Hepatocyte (in vitro differentiated cells): ENCODE measurements around the gene LRRC27. TPM values are rescaled to one million over a fixed set of nuclear protein-coding genes. Genes with fewer than 3 reads are reported as not detected.

ENCODE experiments used
- DNase-seq: peaks from one replicate; pipeline ENCODE4 v3.0.0-alpha.2; 2016; ENCODE audit warnings: low spot score
- H2AFZ ChIP-seq: fragments of 200-600 bp; sonication (generic); 2 replicates; pipeline ENCODE4 v1.6.0; 2016; ENCODE audit warnings: antibody characterized with exemption, mild to moderate bottlenecking
- H3K27ac ChIP-seq: fragments of 200-600 bp; sonication (generic); 2 replicates; pipeline ENCODE4 v1.5.1; 2016; ENCODE audit warnings: mild to moderate bottlenecking
- H3K27me3 ChIP-seq: fragments of 200-600 bp; sonication (generic); 2 replicates; pipeline ENCODE4 v1.6.1; 2016
- H3K36me3 ChIP-seq: fragments of 200-600 bp; sonication (generic); replicated peaks from 2 replicates; pipeline ENCODE4 v1.5.1; 2016; ENCODE audit warnings: low read depth; ENCODE audit not compliant: insufficient read depth
- H3K4me1 ChIP-seq: fragments of 200-600 bp; sonication (generic); 2 replicates; pipeline ENCODE4 v1.5.1; 2016; ENCODE audit warnings: mild to moderate bottlenecking, moderate library complexity; ENCODE audit not compliant: insufficient read depth
- H3K4me2 ChIP-seq: fragments of 200-600 bp; sonication (generic); 2 replicates; pipeline ENCODE4 v1.6.0; 2016
- H3K4me3 ChIP-seq: fragments of 200-600 bp; sonication (generic); 2 replicates; pipeline ENCODE4 v1.5.1; 2016; ENCODE audit warnings: mild to moderate bottlenecking
- H3K79me2 ChIP-seq: fragments of 200-600 bp; sonication (generic); 2 replicates; pipeline ENCODE4 v1.6.0; 2017; ENCODE audit warnings: mild to moderate bottlenecking
- H3K9me2 ChIP-seq: fragments of 200-600 bp; sonication (generic); replicated peaks from 2 replicates; pipeline ENCODE4 v1.6.0; 2017; ENCODE audit warnings: mild to moderate bottlenecking; ENCODE audit not compliant: insufficient read depth
- H3K9me3 ChIP-seq: fragments of 200-600 bp; sonication (generic); 2 replicates; pipeline ENCODE4 v1.5.1; 2016; ENCODE audit warnings: low read depth, mild to moderate bottlenecking
- H4K20me1 ChIP-seq: fragments of 200-600 bp; sonication (generic); 2 replicates; pipeline ENCODE4 v1.6.0; 2016; ENCODE audit warnings: mild to moderate bottlenecking; ENCODE audit not compliant: insufficient read depth, poor library complexity, severe bottlenecking
- CTCF ChIP-seq: fragments of 200-600 bp; sonication (generic); IDR thresholded peaks from 2 replicates; pipeline ENCODE4 v1.5.1; 2016; ENCODE audit warnings: antibody characterized with exemption, mild to moderate bottlenecking; ENCODE audit not compliant: poor library complexity
- EZH2 ChIP-seq: fragments of 200-600 bp; sonication (generic); IDR thresholded peaks from 2 replicates; pipeline ENCODE4 v1.6.1; 2016; ENCODE audit warnings: antibody characterized with exemption, mild to moderate bottlenecking, borderline replicate concordance
- EZH2phosphoT487 ChIP-seq: fragments of 200-600 bp; sonication (generic); IDR thresholded peaks from one replicate; pipeline ENCODE4 v1.6.1; 2018; ENCODE audit warnings: antibody characterized with exemption, mild to moderate bottlenecking, low read depth, moderate library complexity; ENCODE audit not compliant: unreplicated experiment, severe bottlenecking
- WGBS: methylation state at CpG from one replicate; pipeline ENCODE4 v1.1.6; 2016; ENCODE audit warnings: low lambda C conversion rate; ENCODE audit errors: missing lambda C conversion rate; 5-methylcytosine and 5-hydroxymethylcytosine counted together
- polyA plus RNA-seq: library from polyadenylated mRNA; unstranded; fragments of >200 nt; fragmentation: Nextera tagmentation; extraction: Ambion mirVana; gene quantifications from 2 replicates; pipeline ENCODE4 v1.2.1, GENCODE V29; 2016
- total RNA-seq: library from RNA; depleted of rRNA; stranded (reverse); fragments of >200 nt; gene quantifications from 2 replicates; pipeline ENCODE4 v1.2.3, GENCODE V29; 2014

The LRRC27 gene
- total and polyA plus RNA-seq, 2 experiments from 2014 or later = 7.5 to 8.3 TPM

DNA sequence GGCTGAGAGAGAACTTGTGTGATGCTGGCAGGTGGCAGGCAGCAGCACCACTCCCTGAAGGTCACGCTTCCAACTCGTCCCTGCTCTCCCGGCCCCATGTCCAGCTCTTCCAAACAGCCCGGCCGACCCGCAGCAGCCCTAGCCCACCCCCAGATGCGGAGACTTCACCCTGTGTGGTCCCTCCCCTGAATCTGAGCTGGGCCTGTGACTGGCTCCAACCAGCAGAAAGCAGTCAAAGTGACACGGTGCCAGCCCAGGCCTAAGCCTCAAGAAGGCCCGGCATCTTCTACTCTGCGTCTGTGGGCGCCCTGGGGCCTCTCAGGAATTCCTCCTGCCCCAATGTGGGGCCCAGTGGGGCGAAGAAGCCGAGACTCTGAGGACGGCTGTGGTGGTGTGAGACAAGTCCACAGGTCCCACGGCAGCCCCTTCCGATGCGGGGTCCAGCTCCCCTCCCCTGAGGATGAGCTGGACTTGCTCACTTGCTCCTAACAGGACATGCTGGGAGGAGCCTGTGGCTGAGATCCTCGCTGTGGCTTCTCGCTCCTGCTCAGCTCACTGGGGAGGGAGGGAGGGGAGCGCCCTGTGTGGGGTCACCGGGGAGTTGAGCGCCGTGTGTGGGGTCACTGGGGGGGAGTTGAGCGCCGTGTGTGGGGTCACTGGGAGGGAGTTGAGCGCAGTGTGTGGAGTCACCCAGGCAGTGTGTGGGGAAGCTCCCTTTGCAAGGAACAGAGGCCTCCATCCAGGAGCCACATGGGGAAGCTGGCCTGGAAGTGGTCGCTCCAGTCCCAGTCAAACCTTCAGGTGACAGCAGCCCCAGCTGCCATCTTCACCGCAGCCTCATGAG is 33.7 kb upstream of the LRRC27 start:
- TF ChIP-seq EZH2phosphoT487 (no peak), CTCF (no peak), EZH2 (no peak)
- H3K9me3 ChIP-seq = no peaks in the 10 kb centered on the region
- no peaks in the 10 kb centered on the region for H4K20me1 ChIP-seq
- H3K27me3 ChIP-seq = peaks cover 2% of the 10 kb centered on the region
- no peak for DNase-seq
- H3K36me3 ChIP-seq = no peaks in the 10 kb centered on the region
- no peaks in the 10 kb centered on the region for H3K9me2 ChIP-seq
- H3K4me3 ChIP-seq = no peak overlapping the region
- no peak overlapping the region for H2AFZ ChIP-seq
- no peak overlapping the region for H3K4me2 ChIP-seq
- no peaks in the 10 kb centered on the region for H3K79me2 ChIP-seq
- WGBS = 74% methylated on average over 23 of the region's 28 CpGs
- H3K27ac ChIP-seq = no peak overlapping the region
- no peaks in the 10 kb centered on the region for H3K4me1 ChIP-seq

GRCh38 chr10:132299371-132300336 is 32.3 kb upstream of the LRRC27 start:
- 88% methylated on average over 34 of the region's 34 CpGs for WGBS
- no peak overlapping the region for H3K4me3 ChIP-seq
- no peaks in the 10 kb centered on the region for H3K4me1 ChIP-seq
- H3K36me3 ChIP-seq = no peaks in the 10 kb centered on the region
- no peaks in the 10 kb centered on the region for H4K20me1 ChIP-seq
- DNase-seq = no peak
- H3K79me2 ChIP-seq = no peaks in the 10 kb centered on the region
- no peak overlapping the region for H3K4me2 ChIP-seq
- H3K27me3 ChIP-seq = peaks cover 11% of the 10 kb centered on the region
- TF ChIP-seq EZH2phosphoT487 (no peak), EZH2 (no peak), CTCF (no peak)
- H2AFZ ChIP-seq = no peak overlapping the region
- no peaks in the 10 kb centered on the region for H3K9me2 ChIP-seq
- no peak overlapping the region for H3K27ac ChIP-seq
- H3K9me3 ChIP-seq = no peaks in the 10 kb centered on the region

- H4K20me1 ChIP-seq = no peaks in the 10 kb centered on the region
- no peaks in the 10 kb centered on the region for H3K4me1 ChIP-seq
- H3K36me3 ChIP-seq = no peaks in the 10 kb centered on the region
- DNase-seq = no peak
- H3K4me3 ChIP-seq = no peak overlapping the region
- H3K4me2 ChIP-seq = no peak overlapping the region
- H3K9me2 ChIP-seq = no peaks in the 10 kb centered on the region
- peaks cover 20% of the 10 kb centered on the region for H3K27me3 ChIP-seq
- no peak overlapping the region for H2AFZ ChIP-seq
- TF ChIP-seq EZH2phosphoT487 (no peak), EZH2 (no peak)
- no peaks in the 10 kb centered on the region for H3K79me2 ChIP-seq
- H3K27ac ChIP-seq = no peak overlapping the region
- H3K9me3 ChIP-seq = no peaks in the 10 kb centered on the region
- 56% methylated on average over 10 of the region's 10 CpGs for WGBS
Measured at GRCh38 chr10:132300582-132300981, 31.4 kb upstream of the LRRC27 start.
